ENCODE data around the gene FAM53B.

FAM53B gene

DNA sequence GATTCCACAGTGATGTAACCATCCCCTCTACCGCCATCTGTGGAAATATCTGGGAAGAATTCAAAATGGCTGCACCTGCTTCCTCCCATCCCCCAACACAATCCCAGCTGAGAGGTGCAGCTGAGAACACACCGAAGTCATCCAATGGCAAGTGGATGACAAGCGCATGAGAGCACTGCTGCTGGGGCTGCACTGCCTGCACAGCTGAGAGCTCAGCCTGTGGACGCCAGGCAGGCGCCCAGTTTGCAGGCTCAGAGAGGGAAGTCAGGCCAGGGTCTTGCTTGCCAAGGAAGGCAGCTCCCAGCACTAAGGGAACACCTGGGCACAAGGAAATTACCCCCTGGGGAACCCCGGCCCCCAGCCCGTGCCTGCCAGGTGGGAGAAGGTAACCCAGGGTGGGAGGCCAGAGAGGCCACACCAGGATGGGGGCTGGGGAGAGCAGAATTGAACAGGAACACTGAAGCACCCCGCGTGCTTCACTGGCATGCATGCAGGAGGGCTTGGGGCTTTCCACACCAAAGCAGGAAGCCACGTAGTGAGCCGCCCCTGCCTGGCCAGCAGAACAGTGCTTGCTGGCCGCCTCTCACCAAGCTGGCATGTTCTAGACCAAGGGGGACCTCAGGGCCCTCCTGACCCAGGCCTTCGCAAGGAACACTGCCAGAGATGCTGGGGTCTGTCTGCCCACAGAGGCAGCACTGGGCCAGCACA is 46.2 kb downstream of the FAM53B start:
- DNase-seq (ENCODE audit: low read depth in 1 of 2, low spot score in 1 of 2): peak in 1 of 2 donors; percentile 37

- DNase-seq (ENCODE audit: low read depth in 1 of 2, low spot score in 1 of 2): no peak
These were observed 46.7 kb downstream of the FAM53B start for GRCh38 chr10:124697443-124697836.

GRCh38 chr10:124696446-124697392 is 47.5 kb downstream of the FAM53B start:
- DNase-seq (ENCODE audit: low read depth in 1 of 2, low spot score in 1 of 2): no peak

- DNase-seq (ENCODE audit: low read depth in 1 of 2, low spot score in 1 of 2): no peak
These were observed 48.9 kb downstream of the FAM53B start for GRCh38 chr10:124695259-124695658.

DNA sequence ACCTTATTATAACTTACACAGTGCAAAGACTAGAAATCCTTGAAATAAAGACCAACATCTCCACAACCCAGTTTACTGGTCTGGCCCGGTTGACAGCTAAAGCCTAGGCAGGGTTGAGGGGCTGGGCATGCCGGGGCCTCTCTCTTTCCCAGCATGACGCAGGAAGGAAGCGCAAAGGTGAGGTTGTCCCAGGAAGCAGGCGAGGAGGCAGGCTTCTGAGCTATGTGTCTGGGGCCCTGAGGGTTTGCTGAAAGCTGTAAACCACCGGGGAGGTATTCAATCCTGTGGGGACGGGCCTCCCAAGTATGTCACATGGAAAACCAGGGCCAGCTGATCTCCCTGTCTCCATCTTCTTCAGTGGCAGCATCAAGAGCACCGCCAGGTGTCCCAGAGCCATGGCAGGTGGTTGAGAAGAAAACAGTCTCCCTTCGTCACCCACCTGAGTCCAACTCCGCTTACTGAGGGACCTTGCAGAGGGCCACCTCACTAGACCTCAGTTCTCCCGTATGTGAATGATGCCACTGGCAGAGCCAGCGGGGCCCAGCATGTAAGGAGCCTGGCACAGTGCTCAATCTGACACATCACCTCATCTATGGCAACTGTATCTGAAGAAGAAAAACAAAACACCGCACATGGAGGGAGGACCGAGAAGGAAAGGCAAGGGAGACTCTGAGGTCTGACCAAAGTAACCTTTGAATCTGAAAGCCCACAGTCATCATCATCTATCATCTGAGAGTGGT is 49.5 kb downstream of the FAM53B start:
- DNase-seq (ENCODE audit: low read depth in 1 of 2, low spot score in 1 of 2): no peak

- DNase-seq (ENCODE audit: low read depth in 1 of 2, low spot score in 1 of 2): no peak
These were observed 50.3 kb downstream of the FAM53B start for GRCh38 chr10:124693801-124694416.

GRCh38 chr10:124693396-124693795 is 50.8 kb downstream of the FAM53B start:
- DNase-seq (ENCODE audit: low read depth in 1 of 2, low spot score in 1 of 2): no peak

DNA sequence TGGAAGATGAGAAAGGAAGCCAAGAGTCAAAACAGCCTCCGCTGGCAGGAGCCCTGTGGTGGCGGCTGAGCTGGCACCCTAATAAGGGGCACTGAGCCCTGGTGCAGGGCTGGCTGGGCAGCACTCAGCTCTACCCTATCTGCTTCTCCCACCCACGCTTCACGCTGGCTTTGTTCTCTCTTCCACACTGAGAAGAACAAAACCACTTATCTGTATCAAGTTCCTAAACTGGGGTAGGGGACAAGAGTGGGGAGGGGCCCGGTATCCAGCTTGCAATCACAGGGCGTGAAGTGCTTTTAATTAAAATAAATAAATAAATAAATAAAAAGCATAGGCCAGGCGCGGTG is 52.1 kb downstream of the FAM53B start:
- DNase-seq (ENCODE audit: low read depth in 1 of 2, low spot score in 1 of 2): no peak

DNA sequence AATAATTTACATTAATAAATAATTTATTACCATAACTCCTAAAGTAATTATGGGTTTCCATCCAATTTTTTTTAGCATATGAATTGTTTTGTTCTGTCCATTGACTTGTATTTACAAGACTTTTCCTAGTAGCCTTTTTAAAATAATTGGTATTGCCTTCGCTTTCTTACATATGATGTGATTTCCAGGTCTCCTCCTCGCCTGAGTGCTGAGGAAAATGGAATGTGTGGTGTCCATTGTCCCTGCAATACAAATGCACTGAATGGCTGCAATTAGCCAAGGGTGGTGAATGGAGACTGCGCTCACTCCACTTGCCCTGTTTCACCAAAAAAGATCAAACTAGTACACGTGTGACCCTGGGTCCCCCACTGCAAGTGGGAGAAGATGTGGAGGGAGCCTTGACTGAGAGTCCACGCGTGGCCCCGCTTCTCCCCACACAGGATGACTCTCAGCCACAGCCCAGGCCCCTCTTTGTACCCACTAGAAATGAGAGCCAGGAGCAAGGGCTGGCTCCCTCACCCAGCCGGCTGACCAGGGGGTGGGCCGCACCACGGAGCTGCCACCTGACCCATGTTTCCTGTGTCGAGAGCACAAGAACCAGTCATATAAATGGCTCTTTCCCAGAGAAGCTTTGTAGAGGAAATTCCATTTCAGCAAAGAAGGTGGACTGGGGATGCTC is 52.6 kb downstream of the FAM53B start:
- DNase-seq (ENCODE audit: low read depth in 1 of 2, low spot score in 1 of 2): no peak

DNA sequence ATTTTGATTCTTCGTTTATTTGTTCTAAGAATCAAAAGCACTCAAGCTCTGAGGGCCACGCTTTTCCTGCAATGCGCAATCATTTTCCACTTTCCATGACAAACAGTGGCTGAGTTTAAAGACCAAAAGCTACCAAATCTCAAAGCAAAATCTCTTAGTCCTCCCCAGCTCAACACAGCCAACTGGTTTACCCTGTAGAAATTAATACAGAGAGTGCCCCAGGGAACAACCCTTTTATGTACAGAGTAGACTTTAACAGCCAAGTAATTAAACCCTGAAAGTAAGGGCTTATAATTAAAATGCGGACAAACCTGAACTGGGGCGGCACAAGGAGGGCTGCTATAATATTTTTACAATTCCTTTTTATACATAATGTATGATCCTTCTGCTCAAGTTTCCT is 53.2 kb downstream of the FAM53B start:
- no peak for DNase-seq (ENCODE audit: low read depth in 1 of 2, low spot score in 1 of 2)

DNA sequence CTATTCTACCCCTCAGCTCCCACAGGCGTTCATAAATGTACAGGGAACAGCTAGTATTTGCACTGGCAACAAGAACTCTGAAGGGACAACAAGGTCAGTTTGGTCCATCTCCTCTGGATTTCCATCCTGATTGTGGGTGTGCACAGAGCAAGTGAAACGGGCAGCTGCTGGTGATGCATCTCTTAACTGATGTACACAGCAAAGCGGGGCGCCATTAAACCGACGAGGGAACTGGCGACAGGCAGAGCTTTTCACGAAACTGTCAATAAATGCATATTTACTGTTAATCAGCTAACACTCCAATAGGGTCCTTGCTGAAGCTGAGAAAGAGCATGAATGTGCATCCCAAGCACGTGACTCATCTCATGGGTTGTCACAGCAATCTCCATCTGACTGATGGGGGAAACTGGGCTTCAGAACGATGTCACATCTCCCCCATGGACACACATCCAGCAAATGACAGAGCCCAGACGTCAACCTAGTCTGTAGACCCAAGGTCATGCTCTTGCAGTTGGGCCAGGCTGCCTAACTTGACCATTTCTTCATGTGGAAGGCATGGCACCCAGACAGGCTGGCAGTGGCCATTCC is 54.2 kb downstream of the FAM53B start:
- no peak for DNase-seq (ENCODE audit: low read depth in 1 of 2, low spot score in 1 of 2)

DNA sequence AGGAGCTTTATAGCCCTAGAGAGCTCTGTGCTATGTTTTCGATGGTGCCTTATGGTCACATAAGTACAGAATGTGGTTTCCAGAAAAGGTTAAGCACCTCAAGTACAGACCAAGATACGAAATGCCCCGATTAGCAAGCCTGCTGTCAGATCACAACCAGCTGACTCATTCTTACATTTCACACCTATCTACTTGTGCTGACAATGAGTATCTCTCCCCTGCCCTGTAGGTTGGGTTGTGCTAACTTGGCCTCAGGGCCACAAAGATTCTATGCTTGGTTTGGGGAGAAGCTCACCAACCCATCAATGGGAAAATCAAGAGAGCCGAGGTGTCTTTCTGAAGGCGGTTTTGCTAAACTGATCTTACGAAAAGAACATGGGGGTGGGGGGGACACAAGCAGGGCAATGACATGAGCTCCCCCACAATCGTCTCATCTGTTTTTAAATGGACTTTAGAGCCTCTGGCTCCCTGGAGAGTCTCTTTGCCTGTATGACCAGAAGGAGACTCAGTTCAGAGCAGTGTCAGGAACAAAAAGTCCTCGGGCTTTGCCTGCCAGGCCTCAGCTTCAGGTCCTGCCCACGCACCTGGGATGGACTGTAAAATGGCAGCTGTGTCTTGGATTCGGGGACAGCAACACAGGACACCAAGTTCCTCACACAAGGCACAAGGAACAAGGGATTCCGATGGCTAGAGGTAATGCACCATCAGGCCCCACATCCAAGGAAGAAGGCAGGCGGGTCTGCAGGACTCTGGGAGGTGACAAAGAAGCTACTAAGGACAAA is 55.1 kb downstream of the FAM53B start:
- no peak for DNase-seq (ENCODE audit: low read depth in 1 of 2, low spot score in 1 of 2)

GRCh38 chr10:124688386-124688785 is 55.8 kb downstream of the FAM53B start:
- DNase-seq (ENCODE audit: low read depth in 1 of 2, low spot score in 1 of 2): no peak

GRCh38 chr10:124686707-124687376 is 57.3 kb downstream of the FAM53B start:
- no peak for DNase-seq (ENCODE audit: low read depth in 1 of 2, low spot score in 1 of 2)

- no peak for DNase-seq (ENCODE audit: low read depth in 1 of 2, low spot score in 1 of 2)
These were observed 58.9 kb downstream of the FAM53B start for GRCh38 chr10:124685261-124685660.

- no peak for DNase-seq (ENCODE audit: low read depth in 1 of 2, low spot score in 1 of 2)
These were observed 60.4 kb downstream of the FAM53B start for GRCh38 chr10:124683814-124684213.

DNA sequence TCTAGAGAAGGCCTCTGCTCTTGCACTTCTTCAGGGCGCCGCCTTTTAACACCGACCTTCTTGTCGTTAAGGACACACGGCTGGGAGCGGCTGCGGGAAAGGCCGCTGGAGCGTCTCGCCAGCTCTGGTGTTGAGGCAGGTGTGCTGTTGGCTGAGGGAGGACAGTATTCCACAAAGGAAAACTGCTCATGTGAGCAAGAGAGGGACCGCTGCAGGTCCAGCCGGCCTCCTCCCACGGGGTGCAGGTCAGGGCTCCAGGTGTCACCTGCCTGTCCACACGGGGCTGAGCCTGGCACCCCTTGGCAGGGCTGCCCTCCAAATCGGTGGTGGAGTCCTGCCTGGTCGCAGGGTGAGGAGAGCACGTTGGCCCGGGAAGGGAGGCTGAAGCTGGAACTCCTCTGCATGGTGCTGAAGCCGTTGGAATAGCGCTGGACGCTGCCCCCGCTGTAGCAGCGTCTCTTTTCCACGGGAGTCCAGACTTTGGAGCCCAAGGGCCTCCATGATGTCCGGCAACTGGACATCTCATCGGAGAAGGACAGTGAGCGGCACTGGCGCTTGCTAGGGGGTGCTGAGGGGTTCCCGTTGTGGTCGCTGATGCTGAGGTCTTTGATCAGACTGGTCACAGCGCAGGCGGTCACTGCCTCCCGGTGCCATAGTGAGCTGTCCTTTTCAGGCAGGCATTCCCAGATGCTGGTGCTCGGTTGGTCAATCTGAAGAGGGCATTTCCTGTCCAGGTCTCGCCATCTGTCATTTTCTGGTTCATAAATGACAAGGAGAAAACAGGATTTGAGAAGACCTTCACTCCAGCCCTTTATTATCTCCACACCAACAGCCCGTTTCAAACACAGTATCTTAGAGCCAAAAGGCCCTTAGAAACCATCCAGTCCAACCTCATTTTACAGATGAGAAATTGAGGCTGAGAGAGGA is 62.3 kb downstream of the FAM53B start:
- no peak for DNase-seq (ENCODE audit: low read depth in 1 of 2, low spot score in 1 of 2)

DNA sequence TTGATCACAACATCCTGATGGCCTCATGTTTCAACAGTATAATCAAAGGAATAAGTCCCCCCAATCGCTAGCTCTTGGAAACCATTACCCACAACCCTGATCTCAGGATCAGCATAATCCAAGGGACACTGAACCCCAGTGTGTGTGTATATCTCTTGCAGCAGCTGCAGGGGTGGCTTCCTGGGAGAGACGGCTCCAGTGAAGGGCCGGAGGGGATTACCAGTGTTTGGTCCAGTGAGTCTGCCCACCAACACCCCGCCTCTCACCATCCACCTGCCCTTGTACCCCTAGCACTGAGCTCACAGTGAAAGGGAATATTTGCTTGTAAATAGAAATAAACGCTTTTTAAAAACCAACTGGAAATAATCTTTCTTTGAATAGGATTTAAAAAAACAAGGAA is 63.1 kb downstream of the FAM53B start:
- no peak for DNase-seq (ENCODE audit: low read depth in 1 of 2, low spot score in 1 of 2)

Measured in stimulated activated CD4-positive, alpha-beta T cell treated with anti-CD3 and anti-CD28 coated beads, Interleukin-15, amount 100 ng/mL, for 1 hour (primary cell).